GM18508 (cell line): ENCODE data around the gene PKNOX2.

Experiments
- ATAC-seq: cut with Tn5 transposase; IDR thresholded peaks from one replicate; pipeline ENCODE4 v1.9.1; 2021; ENCODE audit warnings: moderate number of reproducible peaks; ENCODE audit not compliant: insufficient read depth, unreplicated experiment

PKNOX2 gene

DNA sequence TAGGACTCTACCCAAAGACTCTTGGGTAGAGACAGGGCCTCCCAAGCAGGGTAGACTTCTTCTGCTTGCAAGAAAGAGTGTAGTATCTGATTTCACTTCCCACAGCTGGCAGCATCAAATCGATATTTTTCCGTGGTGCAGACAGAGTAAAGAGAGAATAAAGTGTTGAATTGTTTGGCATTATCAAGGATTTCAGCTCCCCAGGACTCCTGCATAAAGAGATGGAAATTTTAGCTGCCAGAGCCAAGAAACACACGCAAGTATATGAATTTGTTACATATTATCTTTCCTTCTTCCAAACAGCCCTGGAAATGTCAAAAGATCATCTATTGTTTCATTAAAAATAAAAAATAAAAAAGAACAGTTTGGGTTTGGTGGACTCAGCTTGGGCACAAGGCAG lies 136.8 kb downstream of the PKNOX2 start:
- ATAC-seq: no peak

DNA sequence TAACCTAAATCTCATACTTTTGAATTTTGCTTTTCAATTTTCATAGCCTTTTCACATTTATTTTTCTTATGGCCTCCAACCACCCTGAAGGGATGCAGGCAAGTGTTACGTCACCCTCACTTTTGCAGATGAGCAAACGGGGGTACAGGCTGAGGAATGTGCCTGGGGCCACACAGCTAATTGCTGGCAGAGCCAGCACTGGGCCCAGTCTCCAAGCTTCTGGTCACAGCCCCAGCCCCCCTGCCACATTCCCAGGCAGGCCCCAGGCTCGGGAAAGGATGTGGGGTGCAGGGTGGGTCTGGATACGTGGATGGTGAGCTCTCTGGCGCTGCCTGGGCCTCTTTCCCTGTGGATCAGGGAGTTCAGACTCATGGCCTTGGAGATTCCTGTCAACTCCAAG lies 138.6 kb downstream of the PKNOX2 start:
- ATAC-seq: no peak

GRCh38 chr11:125303694-125304093 lies 139.1 kb downstream of the PKNOX2 start:
- no peak for ATAC-seq

GRCh38 chr11:125304136-125304535 lies 139.6 kb downstream of the PKNOX2 start:
- ATAC-seq: no peak

DNA sequence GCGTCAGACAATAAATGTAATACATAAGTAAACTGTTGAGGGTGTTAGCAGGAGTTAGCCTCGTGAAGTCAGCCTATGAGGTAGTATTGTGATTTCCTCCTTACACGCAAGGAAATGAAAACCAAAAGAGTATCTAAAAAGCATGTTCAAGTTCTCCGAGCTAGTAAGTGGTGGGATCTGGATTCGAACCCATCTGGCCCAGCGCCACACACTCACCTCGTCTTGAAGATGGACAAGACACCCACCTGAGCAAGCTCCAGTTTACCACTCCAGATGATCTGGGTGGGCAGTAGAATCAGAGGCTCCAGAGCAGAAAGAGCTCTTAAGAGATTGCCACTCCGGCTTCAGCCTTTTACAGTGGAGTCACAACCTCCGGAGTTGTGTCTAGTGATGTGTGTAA lies 140.3 kb downstream of the PKNOX2 start:
- no peak for ATAC-seq

DNA sequence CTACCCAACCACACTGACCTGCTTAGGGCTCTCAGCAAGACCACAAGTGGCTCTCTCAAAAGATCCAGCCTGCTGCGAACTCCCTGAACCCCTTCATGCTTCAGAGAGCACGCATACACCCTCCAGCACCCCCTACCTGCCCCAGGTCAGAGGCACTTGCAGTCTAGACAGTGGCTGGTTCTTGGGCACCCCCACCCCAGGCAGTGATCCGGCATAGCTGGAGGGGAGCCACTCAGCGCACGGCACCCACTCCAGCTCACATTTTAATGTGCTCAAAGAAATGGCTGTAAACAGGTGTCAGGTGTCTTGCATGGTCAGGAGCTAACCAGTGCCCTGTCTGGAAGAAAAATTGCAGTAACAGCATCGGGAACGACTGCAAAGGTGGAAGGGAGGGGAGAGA lies 140.8 kb downstream of the PKNOX2 start:
- ATAC-seq: no peak

DNA sequence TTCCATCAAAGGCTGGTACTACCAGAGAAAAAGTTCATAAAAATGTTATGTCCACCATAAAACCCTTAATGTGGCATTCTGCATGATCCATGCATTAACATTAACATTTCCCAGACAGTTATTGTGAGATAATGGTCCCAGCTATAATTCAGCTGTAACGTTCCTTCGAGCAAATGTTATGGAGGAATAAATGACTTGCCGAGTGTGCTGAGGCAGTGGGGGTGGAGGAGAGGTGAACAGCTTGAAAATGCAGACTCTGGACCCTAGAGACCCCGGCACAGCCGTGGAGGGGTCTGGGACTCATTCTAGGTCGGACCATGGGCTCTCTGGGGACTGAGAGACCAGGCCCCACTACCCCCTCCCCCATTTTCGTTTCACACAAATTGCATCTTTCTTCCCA lies 141.9 kb downstream of the PKNOX2 start:
- ATAC-seq: no peak

DNA sequence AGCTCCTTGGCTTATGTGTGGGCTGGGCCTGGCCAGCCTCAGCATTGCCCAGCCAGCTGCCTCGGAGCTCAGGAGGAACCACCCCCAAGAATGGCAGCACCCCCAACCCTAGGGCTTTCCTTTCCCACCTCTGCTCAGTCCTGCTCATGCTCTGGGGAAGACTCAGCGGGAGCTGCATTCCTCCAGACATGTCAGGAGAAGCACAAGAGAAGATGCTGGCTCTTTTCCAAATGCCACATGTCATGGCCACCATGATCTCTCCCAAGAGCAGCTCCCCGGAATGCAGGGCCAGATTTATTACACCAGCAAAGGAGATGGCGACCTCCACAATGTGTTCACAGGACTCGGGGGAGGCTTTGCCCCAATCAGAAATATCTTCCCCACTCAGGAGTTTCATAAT lies 143.7 kb downstream of the PKNOX2 start:
- ATAC-seq: no peak

GRCh38 chr11:125312391-125312790 lies 147.8 kb downstream of the PKNOX2 start:
- no peak for ATAC-seq

DNA sequence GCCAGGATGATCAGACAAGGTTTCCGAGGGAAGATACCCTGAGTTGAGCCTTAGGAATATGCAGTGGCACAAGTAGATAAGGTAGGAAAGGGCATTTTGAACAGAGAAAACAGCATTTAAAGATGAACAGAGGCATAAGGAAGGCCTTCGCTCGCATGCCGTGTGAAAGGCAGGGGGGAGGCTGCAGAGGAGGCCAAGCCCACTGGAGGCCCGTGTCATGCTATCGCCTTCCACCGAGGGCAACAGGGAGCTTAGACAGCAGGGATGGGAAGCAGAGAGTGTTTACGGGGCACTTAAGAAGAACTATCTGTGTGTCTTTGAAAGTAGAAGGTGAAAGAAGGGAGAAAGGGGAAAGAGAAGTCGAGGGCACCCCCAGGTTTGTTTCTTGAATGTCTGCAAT lies 148.3 kb downstream of the PKNOX2 start:
- ATAC-seq: no peak

DNA sequence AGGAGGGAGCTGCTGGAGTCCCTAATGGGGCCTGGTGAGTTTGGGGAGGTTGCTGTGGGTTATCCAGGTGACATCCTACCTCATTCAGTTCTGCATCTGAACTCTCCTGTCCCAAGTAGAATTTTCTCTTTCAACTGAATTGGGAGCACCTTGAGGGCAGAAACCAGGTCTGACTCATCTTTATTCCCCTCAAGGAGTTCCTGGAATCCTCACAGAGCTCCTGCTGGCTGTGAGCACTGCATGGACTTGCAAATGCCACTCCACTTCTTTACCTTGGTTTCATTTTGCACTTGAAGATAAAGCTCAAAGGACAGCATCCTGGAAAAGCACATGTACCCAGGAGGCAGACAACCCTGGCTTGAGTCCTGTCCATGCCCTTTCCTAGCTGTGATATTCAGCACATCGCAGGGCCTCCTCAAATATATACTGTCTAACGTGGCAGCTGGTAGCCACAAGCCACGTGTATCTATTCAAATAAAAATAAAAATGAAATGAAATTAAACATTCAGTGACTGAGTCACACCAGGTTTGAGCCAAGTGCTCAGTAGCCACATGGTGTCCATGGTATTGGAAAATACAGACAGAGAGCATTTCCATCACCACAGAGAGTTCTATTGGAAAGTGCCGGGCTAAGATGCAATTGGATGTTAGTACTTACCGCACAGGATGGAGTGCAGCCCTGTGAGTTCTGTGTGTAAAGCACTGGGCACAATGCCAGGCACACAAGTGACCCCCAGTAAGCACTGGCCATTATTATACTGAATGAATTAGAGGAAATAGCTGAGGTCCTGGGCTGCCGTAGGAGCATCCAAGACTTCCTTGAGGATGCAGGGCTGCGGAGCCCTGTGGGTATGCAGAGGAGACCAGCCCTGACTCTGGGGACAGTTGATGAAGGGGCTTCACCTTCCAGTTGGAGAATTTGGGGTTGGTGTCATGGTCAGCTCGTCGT lies 149.0 kb downstream of the PKNOX2 start:
- ATAC-seq: no peak

DNA sequence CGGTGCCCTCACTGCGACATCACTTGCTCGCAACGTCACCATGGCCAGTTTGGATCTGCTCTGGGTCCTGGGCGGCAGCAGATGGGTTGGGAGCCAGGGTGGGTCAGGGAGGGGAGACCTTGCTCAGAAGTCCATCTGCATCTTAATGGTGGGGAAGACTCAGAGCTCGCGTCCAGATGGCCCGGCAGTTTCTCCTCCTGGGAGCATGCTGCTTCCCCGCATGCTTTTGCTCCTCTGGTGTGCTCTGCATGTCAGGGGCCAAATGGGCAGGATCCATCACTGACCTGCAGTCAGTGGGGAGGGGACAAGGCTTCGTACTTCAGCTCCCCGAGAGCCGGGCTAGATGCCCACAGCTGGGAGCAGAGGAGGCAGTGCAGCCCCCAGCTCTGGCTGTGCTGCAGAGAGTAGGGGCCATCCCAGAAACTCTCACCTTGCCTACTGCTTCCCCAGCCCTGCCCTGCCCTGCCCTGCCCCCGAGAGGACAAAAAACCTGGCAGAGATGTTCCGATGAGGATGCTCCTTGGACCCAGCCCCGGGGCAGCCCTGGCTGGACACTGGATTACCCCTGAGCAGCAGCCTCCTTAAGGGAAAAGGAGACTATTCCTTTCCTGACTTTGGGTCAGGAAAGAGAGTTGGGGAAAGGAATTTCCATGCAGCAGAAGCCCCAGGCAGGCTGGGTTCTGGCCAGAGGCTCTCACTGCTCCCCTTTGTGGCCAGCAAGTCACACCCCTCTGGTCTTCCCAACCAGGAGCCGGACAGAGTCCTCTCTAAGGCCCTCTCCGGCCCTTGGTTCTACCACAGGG lies 149.9 kb downstream of the PKNOX2 start:
- no peak for ATAC-seq

- no peak for ATAC-seq
These were observed 150.7 kb downstream of the PKNOX2 start for GRCh38 chr11:125315079-125315740.

DNA sequence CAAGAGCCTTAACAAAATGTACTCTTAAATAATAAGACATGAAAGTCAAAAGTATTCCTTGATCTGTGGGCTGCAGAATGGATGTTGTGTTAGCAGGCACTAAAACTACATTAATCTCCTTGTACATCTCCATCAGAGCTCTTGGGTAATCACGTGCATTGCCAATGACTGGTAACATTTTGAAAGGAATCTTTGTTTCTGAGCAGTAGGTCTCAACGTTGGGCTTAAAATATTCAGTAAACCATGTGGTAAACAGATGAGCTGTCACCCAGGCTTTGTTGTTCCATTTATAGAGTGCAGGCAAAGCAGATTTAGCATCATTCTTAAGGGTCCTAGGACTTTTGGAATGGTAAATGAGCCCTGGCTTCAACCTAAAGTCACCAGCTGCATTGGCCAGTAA lies 152.9 kb downstream of the PKNOX2 start:
- no peak for ATAC-seq

- ATAC-seq: no peak
These were observed 155.1 kb downstream of the PKNOX2 start for GRCh38 chr11:125319649-125320048.

GRCh38 chr11:125320347-125321076 lies 156.0 kb downstream of the PKNOX2 start:
- ATAC-seq: no peak

- ATAC-seq: no peak
These were observed 157.7 kb downstream of the PKNOX2 start for GRCh38 chr11:125322289-125322688.

DNA sequence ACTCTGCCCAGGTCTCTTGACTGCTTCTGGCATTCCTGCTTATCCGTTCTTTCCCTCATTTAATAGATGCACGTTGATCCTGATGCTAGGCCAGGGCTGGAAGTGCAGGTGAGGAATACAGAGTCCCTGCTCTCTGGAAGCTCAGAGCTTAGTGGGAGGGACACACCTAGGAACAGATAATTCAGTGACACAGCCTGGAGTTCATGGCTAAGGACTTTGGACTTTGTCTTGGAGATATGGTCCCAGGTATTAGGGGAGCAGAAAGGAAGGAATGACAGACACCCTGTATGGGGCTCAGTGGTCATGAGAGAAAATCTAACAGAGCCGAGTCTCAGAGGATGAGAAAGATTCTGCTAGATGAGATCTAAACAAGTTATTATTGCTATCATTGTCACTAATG lies 160.6 kb downstream of the PKNOX2 start:
- no peak for ATAC-seq

DNA sequence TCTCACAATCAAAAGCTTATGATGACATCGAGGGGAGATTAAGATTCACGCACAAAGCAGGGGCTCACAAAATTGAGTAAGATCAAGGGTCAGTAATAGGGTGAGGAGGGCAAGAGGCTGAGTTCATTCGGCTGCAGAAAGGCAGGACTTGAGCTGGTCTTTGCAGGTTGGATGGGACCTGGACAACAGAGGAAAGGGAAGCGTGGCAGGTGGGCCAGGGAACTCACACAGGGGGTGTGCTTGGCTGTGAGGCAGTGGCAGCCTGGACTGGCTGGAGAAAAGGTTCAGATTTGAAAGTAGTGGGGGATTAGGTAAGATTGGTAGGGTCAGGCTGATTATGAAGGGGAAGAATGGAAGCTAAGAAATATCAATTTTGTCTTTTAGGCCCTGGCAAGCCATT lies 161.6 kb downstream of the PKNOX2 start:
- ATAC-seq: no peak

DNA sequence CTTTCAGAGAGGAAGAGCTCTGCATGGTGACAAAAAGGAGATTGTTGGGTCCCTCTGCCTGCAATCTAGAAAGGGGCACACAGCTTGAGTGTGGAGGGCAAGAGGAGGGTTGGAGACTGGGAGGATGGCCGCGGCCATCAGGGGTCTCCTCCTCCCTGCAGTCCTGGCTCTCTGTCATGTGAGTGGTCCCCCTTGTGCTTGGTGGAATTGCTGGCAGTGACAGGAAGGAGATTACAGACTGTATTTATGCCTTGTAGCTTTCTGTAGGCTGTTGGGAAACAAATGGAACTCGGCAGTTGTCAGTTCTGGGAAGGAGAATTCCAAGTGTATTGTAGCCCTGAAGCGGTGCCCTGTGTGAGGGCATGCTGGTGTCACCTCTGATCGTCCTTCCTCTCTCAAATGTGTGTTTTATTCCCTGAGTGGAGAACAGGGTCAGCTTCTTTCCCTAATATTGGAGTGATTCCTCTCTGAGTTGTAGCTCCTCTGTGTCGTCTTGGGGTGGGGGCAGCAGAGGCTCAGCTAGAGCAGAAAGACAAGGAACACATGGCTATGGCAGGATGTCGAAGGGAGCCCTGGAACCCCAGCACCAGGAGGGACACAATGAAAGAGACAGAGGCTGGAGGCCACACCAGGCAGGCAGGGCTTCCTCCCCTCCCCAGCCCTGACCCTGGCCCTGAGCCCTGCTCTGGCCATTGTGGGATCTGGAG lies 163.1 kb downstream of the PKNOX2 start:
- no peak for ATAC-seq
